ENCODE measurements around the gene MKNK2. TPM values are rescaled to one million over a fixed set of nuclear protein-coding genes. Genes with fewer than 3 reads are reported as not detected.

MKNK2 gene
- total RNA-seq, 6 experiments from 2014 or later: 80.5 to 218 (median 117) TPM

DNA sequence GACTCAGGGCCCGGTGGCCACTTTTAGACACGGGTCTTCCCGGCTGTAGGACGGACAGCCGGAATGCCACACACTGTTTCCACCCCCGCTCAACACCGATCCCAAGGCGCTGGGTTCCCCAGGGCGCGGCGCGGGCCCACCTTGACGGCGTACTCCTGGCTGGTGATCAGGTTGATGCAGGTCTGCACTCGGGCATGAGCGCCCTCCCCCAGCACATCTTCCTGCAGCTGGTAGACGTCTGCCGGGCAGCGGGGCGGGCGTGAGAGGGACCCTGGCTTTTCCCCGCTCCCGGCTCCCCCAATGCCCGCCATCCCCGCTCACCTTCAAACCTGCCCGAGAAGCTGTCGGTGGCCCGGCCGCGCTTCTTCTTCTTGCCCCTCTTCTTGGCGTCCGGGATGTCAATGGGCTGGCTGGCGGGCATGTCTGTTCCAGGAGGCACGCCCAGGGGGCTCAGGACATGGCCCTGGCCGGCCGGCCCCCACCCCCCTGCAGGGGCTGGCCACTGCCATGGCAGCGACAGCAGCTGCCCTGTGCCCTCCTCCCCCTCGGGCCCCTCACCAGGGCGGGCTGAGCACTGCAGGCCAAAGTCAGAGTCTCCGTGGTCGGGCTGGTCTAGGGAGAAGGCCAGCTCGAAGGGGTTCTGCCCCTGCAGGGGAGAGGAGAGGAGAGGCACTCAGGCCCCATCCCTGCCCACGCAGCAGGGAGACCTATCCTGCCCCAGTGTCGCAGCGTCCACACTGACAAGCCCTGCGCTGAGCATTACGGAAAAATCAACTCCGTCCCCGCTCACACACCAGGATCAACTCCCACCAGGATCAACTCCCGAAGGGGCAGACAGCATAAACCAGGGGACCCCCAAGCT lies 4.8 kb downstream of the MKNK2 start:
- WGBS (ENCODE audit: insufficient coverage, low coverage, low lambda C conversion rate, missing lambda C conversion rate): 95% methylated on average over 11 of the region's 50 CpGs
- peak in 1 of 3 donors; percentile 25 for DNase-seq

DNA sequence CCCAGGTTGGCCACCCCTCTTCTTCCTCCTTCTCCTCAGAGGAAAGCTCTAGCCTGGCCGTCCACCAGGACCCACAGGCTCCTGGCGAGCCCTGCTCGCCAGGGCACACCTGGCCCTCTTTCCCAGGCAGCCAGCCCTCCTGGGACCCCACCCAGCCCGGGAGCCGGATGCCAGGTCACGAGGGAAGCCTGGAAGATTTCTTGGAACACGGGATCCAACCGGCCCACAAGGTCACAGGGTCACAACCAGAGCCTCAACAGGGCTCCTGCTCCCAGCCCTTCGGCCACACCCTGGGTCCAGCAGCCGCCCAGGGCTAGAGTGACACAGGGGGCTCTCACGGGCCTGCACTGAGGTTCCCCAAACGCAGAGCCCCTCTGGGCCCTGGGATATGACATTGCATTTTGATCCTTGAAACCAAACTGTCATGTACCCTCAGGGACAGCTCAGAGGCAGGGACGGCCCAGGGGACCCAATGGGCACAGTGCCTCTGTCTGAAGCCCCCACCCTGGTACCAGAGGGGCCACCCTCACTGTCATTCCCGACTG lies 5.5 kb downstream of the MKNK2 start:
- no peak for TF ChIP-seq POLR2A (IDR thresholded peaks at IDR 0.05)
- TF ChIP-seq, protein P1, sequence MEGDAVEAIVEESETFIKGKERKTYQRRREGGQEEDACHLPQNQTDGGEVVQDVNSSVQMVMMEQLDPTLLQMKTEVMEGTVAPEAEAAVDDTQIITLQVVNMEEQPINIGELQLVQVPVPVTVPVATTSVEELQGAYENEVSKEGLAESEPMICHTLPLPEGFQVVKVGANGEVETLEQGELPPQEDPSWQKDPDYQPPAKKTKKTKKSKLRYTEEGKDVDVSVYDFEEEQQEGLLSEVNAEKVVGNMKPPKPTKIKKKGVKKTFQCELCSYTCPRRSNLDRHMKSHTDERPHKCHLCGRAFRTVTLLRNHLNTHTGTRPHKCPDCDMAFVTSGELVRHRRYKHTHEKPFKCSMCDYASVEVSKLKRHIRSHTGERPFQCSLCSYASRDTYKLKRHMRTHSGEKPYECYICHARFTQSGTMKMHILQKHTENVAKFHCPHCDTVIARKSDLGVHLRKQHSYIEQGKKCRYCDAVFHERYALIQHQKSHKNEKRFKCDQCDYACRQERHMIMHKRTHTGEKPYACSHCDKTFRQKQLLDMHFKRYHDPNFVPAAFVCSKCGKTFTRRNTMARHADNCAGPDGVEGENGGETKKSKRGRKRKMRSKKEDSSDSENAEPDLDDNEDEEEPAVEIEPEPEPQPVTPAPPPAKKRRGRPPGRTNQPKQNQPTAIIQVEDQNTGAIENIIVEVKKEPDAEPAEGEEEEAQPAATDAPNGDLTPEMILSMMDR (IDR thresholded peaks at IDR 0.05): no peak
- peaks cover 0 to 53% (median 11%) of the 10 kb centered on the region in 4 donors for H3K36me3 ChIP-seq
- ATAC-seq (no peak), DNase-seq (no peak)
- WGBS (ENCODE audit: insufficient coverage, low coverage, low lambda C conversion rate, missing lambda C conversion rate): 27% methylated on average over 3 of the region's 14 CpGs
- H3K4me1 ChIP-seq: peaks cover 1 to 88% (median 47%) of the 10 kb centered on the region in 4 donors
- H3K9me3 ChIP-seq: no peaks in the 10 kb centered on the region
- no peaks in the 10 kb centered on the region for H3K27me3 ChIP-seq
- no peak overlapping the region for H3K4me3 ChIP-seq
- intact Hi-C loops (cut with DNase I): no loop called here
- peak overlapping the region in 1 of 3 donors; percentile 93 for H3K27ac ChIP-seq

More for the DNA sequence above, 4.8 kb downstream of the MKNK2 start:
- ATAC-seq: no peak
- H3K4me3 ChIP-seq: no peak overlapping the region
- H3K36me3 ChIP-seq: peaks cover 0 to 46% (median 5%) of the 10 kb centered on the region in 4 donors
- TF ChIP-seq, protein P1 (IDR thresholded peaks at IDR 0.05): no peak
- TF ChIP-seq POLR2A (IDR thresholded peaks at IDR 0.05): no peak
- H3K27ac ChIP-seq: peak overlapping the region in 1 of 3 donors; percentile 98
- peaks cover 1 to 81% (median 43%) of the 10 kb centered on the region in 4 donors for H3K4me1 ChIP-seq
- intact Hi-C loops (cut with DNase I): no loop called here
- no peaks in the 10 kb centered on the region for H3K27me3 ChIP-seq
- no peaks in the 10 kb centered on the region for H3K9me3 ChIP-seq

DNA sequence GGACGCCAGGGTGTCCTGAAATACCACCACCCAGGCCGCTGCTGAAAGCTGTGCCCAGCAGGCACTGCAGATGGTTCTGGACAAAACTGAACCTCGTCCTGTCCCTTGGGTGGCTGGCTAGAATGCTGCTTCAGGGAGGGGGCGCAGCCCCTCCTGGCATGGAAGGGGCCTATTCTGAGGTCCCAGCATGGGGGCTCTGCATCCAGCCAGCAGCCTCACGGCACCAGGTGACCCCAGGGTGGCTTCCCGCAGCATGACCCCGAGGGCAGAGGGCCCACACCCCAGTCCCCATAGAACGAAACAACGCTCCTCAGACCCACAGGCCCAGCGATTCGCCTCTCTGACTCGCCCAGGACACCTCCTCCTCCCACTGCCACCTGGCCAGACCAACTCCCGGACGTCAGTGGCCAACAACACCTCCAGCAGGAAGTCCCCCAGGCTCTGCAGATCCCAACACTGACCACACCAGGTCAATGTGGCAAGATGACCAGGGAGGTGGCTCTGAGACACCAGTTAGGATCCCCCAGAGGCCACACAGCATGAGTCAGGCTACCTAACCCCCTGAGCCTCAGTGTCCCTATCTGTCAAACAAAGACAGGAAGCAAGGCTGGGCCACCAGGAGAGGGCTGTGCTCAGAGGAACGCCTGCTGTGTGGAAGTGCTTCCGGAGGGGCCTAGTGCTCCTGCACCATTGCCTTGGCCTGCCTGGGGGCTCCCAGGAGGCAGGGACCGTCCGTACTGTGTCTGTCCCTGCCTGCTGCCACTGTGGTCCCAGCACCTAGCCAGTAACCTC lies 6.1 kb downstream of the MKNK2 start:
- WGBS (ENCODE audit: insufficient coverage, low coverage, low lambda C conversion rate, missing lambda C conversion rate): 67% methylated on average over 3 of the region's 18 CpGs
- H3K4me1 ChIP-seq: peaks cover 1 to 93% (median 47%) of the 10 kb centered on the region in 4 donors
- H3K4me3 ChIP-seq: no peak overlapping the region
- no peaks in the 10 kb centered on the region for H3K27me3 ChIP-seq
- H3K27ac ChIP-seq: peak overlapping the region in 2 of 3 donors; percentile 10 to 93
- no peak for TF ChIP-seq POLR2A (IDR thresholded peaks at IDR 0.05)
- TF ChIP-seq, protein P1 (IDR thresholded peaks at IDR 0.05): no peak
- no peaks in the 10 kb centered on the region for H3K9me3 ChIP-seq
- no peak for ATAC-seq
- intact Hi-C loops (cut with DNase I): no loop called here
- DNase-seq: peak in 1 of 3 donors; percentile 35
- peaks cover 0 to 60% (median 14%) of the 10 kb centered on the region in 4 donors for H3K36me3 ChIP-seq

DNA sequence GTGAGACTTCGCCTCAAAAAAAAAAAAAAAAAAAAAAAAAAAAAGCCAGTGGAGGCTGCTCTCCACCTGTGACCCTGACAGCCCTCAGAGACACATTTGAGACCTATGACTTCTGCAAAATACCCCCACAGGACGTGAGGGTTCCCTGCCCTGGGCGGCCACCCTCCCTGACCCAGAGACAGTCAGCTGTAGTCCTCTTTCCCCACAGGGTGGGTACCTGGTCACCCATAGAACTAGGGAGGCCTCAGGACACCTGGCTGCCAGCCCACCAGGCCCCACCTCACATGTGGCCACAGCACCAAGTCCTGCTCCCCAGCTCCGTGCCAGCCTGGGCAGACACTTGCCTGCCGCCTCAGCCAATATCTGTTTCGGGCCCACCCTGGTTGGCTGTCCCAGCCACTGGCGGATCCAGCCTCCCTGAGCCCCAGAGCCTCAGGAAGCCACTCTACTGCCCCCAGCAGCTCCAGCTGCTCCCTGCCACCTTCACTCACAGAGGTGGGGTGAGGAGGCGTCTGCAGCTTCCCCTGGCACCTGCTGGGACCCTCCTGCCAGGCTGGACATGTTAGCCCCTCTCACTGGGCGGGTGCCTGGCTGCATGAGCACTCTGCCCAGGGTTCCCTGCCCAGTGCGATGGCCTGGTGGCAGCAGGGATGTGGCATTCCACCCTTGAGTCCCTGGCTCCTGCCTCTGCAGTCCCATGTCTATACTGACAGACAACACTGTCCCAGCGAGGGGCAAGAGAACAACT lies 6.9 kb downstream of the MKNK2 start:
- TF ChIP-seq, protein P1 (IDR thresholded peaks at IDR 0.05): no peak
- no peak for TF ChIP-seq POLR2A (IDR thresholded peaks at IDR 0.05)
- ATAC-seq: no peak
- Histone ChIP-seq H3K4me1 (peaks cover 0 to 95% (median 47%) of the 10 kb centered on the region in 4 donors), H3K9me3 (no peaks in the 10 kb centered on the region), H3K27me3 (no peaks in the 10 kb centered on the region), H3K27ac (peak overlapping the region in 2 of 3 donors; percentile 10 to 93), H3K36me3 (peaks cover 0 to 67% (median 21%) of the 10 kb centered on the region in 4 donors), H3K4me3 (no peak overlapping the region)
- intact Hi-C loops (cut with DNase I): no loop called here
- DNase-seq: peak in 1 of 3 donors; percentile 54
- WGBS (ENCODE audit: insufficient coverage, low coverage, low lambda C conversion rate, missing lambda C conversion rate): 66% methylated on average over 3 of the region's 11 CpGs

Measured in right lobe of liver (tissue), 6 donors.